NT2/D1 (cell line): Measurements from ENCODE around the gene PPP6R3.

Experiments used
- SUZ12 ChIP-seq: IDR thresholded peaks from 2 replicates; pipeline ENCODE4 v1.6.1; 2011; ENCODE audit not compliant: insufficient read length, insufficient read depth; ENCODE audit errors: extremely low read depth
- YY1 ChIP-seq: IDR thresholded peaks from 2 replicates; pipeline ENCODE4 v1.6.1; 2011; ENCODE audit not compliant: insufficient read length, insufficient read depth
- ZNF274 ChIP-seq: IDR thresholded peaks from 2 replicates; pipeline ENCODE4 v1.6.1; 2011; ENCODE audit warnings: mild to moderate bottlenecking, low read depth, low read length

DNA sequence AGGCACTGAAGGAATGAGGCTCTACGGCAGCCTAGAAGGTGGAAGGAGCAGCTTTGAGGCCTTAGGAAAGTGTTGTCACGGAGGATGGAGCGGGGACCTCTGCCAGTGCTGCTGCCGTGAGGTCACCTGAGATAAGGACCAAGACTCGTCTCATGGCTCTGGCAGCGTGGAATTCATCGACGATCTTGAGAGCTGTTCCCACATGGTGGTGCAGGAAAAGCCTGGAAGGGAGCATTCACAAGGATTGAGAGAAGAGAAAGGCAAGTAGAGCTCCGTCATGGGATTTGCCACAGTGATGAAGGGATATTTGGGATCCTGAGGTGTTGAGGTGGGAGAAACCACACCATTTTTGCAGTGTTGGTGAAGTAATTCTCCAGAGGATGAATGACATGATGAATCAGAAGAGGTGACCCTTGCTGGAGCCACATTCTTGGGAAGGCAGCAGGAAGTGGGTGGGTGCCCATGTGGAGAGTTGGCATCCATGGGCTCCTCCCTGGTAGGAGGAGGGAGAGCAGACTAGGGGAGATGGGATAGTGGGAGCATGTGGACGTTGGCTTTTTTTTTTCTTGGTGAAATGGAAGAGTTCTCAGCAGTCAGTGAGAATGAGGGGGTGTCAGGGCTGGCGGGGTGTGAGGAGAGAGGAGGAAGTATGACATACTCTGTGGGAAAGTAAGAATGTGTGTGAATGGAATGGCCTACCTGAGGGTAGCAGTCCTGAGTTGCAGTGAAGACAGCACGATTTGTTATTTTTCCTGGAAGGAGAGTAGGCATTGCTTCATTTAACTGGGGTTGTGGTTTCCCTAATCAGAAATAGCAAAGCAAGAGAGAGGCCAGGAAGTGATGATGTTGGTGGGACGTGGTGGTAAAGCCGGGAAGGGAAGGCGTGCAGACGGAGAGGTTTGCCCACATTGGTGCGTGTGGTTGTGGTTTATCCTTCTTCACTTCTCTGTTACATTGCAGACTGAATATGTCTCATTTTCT, 11.1 kb downstream of the PPP6R3 start:
- TF ChIP-seq ZNF274 (no peak), YY1 (no peak), SUZ12 (no peak)
